Activated CD8-positive, alpha-beta memory T cell treated with anti-CD3 and anti-CD28 coated beads for 48 hours (primary cell): ENCODE results near the gene ALKBH2.

Experiments
- DNase-seq, 3 experiments: peaks; one replicate each; pipeline ENCODE4 v3.0.0-alpha.2; 2020; ENCODE audit warnings: low read depth in 2 of 3, low spot score in 2 of 3

The ALKBH2 gene

DNA sequence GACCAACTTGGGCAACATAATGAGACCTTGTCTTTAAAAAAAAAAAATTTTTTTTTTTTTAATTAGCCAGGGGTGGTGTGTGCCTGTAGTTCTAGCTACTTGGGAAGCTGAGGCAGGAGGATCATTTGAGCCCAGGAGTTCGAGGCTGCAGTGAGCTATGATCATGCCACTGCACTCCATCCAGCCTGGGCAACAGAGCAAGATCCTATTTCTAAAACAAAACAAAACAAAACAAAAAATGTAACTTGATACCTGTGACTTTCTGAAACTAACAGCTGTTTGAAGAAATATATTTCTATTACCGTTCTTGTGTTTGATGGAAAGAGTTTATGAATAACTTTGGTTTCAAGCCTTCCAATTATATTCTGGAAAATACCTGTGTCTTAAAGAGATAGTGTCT is 21.4 kb upstream of the ALKBH2 start:
- DNase-seq = no peak

DNA sequence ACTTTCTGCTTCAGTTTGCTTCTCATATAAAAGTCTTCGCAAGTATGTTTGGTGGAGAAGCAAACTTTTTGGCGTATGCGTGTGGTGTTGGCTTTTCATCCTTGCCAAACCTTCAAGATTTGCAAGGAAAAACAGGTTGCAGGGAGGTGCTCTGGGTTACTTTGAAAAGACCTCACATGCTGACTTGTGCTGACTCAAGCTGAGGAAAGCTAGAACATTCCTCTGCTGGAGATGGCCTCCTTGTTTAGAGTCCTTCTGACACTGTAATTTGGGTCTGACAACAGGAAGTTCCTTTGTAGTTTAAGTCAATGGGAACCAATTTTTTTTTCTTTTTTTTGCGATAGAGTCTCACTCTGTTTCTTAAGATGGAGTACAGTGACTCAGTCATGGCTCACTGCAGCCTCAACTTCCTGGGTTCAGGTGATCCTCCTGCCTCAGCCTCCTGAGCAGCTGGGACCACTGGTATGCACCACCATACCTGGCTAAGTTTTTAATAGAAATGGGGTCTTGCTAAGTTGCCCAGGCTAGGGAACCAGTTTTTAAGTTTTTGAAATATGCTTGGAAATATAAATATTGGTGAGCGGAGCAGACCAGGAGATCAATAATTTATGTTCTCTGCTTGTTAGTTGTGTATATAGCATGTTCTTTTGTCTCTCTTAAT is 20.5 kb upstream of the ALKBH2 start:
- DNase-seq = no peak

DNA sequence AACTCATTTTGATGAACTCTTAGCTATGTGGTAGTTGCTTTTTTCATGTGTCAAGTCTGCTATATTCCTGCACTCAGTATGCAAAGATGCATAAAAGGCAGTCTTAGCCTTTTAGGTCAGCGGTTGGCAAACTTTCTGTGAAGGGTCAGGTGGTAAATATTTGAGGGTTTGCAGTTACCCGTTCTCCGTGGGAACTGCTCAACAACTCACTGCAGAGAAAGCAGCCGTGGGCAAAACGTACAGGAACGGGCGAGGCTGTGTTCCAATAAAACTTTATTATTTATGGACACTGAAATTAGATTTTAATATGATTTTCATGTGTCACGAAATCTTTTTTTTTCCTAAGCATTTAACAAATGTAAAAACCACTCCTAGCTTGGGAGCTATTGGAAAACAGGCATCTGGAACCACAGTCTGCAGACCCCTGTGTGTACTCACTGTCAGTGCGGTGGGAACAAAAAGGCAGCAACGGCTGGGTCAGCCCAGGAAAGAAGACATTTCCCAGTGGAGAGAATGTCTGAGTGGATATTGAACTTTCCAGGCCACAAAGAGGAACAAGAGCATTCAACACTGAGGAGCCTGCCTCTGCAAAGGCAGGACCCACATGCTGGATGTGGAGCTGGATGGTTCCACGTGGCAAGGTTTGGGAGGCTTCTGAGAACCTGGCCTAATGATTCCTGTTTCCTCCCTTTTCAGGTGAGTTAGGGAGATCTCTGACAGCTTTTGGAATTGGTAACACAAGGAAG is 19.6 kb upstream of the ALKBH2 start:
- DNase-seq = no peak

DNA sequence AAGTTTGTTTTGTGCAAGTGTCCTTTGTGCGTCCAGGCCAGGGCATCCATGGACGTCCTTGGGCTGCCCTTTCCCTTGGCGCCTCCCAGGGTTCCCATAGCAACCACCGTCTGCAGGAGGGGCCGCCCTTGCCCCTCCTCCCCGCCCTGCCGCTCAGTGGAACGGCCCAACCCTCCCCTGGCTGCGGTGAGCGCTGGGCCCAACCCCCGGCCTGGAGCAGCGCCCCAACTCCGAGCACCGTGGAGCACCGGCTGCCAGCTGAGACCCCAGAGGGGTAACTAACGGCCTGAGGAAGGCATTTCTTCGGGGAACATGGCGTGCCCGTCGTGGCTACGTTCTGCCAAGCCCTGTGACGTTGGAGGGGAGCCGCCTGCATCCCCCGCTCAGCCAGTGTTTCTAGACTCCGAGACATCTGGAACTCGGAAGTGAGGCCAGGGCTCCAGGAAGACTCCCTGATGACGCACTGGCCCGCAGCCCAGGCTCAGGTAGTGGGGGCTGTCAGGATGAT is 17.8 kb upstream of the ALKBH2 start:
- peak in 1 of 3 experiments; percentile 18 for DNase-seq

DNA sequence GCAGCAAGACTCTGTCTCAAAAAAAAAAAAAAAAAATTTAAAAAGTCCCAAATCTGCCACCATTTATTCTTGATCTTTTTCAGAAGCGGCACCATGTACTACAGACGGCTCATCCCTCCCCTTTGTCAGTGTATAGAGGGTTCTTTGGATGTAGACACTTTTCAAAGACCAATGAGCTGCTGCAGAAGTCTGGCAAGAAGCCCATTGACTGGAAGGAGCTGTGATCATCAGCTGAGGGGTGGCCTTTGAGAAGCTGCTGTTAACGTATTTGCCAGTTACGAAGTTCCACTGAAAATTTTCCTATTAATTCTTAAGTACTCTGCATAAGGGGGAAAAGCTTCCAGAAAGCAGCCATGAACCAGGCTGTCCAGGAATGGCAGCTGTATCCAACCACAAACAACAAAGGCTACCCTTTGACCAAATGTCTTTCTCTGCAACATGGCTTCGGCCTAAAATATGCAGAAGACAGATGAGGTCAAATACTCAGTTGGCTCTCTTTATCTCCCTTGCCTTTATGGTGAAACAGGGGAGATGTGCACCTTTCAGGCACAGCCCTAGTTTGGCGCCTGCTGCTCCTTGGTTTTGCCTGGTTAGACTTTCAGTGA is 16.6 kb upstream of the ALKBH2 start:
- no peak for DNase-seq

DNA sequence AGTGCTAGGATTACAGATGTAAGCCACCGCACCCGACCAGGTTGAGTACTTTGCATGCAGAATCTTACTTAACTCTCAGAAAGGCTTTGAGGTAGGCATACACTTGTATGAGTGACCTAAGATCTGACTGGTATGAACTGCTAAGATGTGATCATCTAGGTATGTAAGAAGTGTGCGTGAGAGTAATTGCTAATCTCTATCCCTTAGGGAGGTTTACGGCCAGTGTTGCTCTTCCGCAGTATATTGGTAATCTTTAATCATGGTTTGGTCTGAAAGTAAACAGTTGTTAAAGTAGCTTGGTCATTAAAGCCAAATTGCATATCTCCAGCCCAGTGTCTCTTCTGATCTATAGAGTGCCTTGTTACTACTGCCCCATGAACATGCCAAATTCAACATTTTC is 11.9 kb upstream of the ALKBH2 start:
- DNase-seq = no peak

DNA sequence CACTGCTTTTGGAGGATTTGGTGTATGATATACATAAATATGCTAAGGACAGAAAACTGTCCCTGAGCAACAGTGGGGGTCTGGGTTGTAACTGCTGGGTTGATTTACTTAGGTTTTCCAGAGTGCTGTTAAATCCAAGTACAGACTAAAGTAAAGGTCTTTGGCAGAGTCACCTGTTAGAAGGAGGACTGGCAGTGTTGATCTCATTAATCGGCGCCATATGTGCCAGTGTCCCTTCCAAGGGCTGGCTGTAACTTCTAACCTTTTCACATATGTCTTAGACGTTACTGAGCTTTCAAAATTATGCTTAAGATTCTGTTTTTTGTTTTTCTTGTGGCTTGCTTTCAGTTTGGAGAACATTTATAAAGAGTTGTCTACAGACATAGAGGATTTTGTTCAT is 9.2 kb upstream of the ALKBH2 start:
- no peak for DNase-seq

DNA sequence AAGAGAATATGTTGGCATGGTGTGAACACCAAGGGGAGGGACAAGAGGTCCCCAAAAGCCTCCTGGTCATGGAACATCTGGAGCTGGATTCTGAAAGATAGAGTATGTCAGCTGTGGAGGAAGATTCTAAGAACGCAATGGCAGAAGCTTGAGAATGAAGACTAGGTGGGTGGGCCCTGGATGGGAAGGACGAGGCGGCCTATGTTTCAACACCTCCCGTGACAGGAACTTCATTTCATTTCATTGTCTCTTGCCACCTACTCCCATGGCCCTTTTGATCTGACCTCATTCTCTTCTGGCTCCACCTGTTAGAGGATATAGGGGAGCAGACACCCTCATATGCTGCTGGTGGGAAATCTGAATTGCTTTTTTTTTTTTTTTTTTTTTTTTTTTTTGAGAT is 7.5 kb upstream of the ALKBH2 start:
- DNase-seq = no peak

DNA sequence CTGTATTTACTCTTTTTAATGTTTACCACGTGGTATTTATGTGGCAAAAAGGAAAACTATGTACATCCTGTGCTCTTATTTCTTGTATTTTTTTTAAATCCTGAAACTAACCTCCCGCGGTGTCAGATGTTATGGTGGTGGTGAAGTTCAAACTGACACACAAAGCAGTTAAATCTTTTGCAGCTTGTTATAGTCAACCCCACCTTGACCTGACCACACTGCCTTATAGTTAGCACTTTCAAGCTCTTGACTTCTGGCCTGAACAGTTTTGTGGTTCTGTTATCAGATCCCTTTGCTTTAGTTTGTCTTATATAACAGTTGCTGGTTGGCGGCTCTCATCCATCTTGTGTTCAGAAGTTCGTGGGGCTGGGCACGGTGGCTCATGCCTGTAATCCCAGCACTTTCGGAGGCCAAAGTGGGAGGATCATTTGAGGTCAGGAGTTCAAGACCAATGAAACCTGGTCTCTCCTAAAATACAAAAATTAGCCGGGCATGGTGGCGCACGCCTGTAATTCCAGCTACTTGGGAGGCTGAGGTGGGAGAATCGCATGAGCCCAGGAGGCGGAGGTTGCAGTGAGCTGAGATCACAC is 6.3 kb upstream of the ALKBH2 start:
- DNase-seq = no peak

DNA sequence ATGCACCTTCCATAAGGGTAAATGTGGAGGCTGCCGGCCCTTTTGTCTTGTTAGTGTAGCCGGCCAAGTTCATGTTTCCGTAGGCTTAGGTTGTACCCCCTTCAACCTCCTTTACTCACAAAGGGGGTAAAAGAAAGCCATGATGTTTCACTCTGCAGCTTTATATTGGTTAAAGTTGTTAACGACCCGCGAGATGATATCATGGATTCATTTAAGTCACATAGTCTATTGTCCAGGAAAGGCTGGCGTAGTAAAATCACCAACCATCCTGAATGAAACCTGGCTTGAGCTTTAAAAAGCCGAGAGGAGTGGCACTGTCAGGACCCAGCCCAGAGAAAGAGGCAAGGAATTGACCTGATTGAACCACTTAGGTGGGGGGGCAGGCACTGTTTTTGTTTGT is 5.4 kb upstream of the ALKBH2 start:
- DNase-seq = no peak

DNA sequence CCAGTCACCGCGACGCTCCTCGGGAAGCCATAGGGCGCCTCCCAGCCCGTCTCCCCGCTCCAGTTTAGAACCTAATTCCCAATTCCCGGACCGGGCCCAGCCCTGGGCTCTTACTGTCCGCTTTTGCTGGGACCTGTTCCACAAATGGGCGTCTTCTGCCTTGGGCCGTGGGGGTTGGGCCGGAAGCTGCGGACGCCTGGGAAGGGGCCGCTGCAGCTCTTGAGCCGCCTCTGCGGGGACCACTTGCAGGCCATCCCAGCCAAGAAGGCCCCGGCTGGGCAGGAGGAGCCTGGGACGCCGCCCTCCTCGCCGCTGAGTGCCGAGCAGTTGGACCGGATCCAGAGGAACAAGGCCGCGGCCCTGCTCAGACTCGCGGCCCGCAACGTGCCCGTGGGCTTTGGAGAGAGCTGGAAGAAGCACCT is 4.9 kb upstream of the ALKBH2 start:
- DNase-seq = no peak

DNA sequence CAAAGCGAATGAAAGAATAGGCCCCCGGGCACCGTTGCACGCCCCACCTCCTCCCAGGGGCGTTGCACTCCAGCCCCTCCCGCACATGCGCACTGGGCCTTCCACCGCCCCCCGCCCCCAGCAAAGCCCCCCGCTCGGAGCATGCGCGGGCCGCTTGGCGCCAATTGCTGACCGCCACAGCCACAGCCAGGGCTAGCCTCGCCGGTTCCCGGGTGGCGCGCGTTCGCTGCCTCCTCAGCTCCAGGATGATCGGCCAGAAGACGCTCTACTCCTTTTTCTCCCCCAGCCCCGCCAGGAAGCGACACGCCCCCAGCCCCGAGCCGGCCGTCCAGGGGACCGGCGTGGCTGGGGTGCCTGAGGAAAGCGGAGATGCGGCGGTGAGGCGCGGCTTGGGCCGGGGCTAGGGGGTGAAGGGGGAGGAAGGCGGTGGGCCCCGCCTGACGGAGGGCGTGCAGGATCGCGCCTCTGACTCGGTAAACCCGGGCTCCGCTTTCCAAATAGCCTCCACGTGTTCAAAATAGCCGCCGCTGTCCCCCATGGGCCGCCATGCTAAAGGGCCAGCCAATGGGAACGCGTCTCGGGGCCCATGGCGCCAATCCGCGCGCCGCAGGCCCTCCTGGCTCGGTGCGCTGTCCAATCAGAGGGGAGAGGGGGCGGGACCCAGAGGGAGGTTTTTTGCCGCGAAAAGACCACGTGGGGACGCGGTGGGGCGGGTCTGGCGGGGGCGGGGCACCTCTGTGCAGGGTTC is 4.3 kb upstream of the ALKBH2 start, which contains the start of gene UNG:
TSS of gene UNG (plus strand) at position 163 of the 748 bp plus-strand sequence. CDS start at position 246, 83 bp downstream.
- DNase-seq = peak; percentile 89 to 95 (median 93)

DNA sequence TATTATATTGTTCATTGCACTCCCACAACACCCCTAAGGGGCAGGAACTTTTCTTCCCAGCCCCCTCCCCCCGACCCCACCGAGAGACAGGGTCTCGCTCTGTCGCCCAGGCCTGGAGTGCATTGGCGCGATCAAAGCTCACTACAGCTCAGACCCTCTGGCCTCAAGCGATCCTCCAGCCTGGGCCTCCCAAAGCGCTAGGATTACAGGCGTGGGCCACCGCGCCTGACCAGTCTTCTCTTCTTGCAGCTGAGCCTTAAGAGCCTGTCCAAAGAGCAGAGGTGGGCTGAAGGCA is 3.8 kb upstream of the ALKBH2 start:
- DNase-seq = no peak

DNA sequence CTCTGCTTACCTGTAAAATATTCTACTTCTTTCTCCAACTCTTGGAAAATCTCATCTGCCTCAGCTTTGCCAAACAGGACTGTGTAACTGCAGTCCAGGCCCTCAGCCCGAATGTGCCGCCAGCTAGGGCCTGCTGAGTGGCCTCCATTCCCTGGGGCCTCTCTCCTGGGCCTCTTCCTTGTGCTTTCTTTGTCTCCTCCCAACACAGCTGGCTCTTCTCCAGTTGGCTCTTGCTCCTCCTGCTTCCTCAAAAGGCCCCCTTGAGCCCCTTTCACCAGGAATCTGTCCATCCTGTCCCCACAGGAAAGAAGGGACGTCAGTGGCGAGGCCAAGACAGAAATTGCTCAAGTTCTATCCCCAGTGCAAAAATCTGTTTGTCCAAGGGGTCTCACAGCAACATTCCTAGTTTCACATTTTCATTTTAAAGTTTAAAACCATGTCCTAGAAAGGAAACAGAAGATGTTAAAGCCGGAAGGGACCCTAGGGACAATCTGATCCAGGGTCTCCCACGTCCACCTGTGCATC is 713 bp downstream of the ALKBH2 start:
- DNase-seq = no peak

DNA sequence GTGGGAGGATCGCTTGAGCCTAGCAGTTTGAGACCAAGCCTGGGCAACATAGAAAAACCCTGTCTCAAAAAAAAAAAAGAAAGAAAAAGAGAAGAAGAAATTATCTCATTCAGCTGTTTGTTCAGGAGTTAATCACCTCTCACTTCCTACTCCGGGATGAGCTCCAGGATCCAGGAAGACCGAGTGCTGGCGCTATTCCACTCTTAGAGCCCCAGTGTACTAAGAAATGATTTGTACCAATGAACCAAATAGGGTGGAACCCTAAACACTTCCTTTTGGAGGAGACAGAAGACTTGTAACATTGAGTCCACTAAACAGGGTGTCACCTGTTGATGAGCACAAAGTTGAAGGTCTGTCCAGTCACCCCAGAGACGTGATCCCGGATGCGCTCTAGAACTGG is 3.6 kb downstream of the ALKBH2 start:
- no peak for DNase-seq

DNA sequence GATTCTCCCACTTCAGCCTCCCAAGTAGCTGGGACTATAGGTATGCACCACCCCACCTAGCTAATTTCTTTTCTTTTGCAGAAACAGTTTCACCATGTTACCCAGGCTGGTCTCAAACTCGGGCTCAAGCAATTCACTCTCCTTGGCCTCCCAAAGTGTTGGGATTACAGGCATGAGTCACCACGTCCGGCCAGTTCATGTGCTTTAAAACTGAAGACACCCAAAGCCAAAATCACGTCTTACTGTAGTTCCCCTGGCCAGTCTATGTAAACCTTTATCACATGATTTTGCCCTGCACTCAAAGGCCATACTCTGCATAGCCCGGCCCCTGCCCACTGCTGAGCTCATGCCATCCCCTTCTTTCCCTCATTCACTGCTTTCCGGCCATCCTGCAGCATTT is 4.5 kb downstream of the ALKBH2 start:
- DNase-seq = no peak

DNA sequence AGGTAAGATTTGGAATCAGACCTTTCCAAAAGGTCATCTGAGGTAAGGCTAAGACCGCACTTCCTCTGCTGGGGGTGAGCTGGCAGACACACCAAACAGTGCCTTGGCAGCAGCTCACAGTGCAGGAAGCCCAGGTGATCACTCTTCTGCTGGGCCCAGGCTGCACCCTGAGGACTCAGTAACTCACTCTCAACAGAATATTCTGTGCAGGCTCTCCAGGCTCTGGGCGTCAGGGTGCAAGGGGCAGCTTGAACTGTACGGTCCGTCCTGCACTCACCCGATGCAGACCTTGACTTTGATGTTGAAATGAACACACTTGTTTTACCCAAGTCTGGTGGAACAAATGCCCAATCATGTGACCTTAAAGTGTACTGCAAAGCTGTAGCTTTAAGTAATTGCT is 6.0 kb downstream of the ALKBH2 start:
- DNase-seq = no peak

DNA sequence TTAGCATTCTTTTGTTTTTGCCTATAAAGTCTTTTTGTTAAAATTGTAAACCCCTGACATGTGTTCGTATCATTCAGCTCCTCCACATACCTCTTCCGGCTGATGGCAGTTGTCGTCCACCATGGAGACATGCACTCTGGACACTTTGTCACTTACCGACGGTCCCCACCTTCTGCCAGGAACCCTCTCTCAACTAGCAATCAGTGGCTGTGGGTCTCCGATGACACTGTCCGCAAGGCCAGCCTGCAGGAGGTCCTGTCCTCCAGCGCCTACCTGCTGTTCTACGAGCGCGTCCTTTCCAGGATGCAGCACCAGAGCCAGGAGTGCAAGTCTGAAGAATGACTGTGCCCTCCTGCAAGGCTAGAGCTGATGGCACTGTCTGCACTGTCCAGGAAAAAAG is 7.7 kb downstream of the ALKBH2 start:
- no peak for DNase-seq

DNA sequence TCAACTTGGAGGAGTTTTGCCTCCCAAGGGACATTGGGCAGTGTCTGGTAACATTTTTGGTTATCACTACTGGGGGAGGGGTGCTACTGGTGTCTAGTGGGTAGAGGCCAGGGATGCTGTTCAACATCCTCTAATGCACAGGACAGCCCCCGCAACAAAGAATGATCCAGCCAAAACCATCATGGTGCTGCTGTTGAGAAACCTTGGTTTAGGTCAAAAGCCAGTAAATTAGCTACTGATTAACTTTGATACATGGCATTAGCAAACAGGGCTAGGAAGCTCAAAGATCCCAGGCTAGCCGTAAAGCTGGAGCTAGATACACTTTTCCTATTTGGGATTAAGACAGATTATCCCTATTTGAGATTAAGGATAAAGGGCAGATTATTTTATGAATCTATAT is 8.8 kb downstream of the ALKBH2 start:
- DNase-seq = no peak

DNA sequence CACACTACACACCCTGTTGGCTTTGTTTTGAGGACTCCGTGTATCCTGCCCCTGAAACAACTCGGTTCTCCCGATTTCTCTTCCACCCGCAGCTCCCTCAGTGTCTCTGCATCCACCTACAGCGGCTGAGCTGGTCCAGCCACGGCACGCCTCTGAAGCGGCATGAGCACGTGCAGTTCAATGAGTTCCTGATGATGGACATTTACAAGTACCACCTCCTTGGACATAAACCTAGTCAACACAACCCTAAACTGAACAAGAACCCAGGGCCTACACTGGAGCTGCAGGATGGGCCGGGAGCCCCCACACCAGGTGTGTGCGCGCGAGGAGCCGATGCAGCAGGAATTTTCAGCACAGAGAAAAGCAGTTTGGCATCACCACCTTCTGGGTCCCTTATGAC is 10.5 kb downstream of the ALKBH2 start:
- DNase-seq = no peak

DNA sequence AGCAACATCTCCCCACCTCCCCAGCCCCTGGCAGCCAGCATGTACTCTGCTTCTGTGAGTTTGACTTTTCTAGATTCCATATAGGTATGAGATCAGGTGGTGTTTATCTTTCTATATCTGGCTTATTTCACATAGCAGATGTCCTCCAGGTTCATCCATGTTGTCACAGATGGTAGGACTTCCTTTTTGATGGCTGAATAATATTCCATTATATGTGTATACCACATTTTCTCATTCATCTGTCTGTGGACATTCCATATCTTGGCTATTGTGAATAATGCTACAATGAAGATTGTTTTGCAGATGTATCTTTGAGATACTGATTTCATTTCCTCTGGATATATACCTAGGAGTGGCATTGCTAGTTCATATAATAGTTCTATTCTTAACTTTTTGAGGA is 18.4 kb downstream of the ALKBH2 start:
- no peak for DNase-seq
